B cell (primary cell): ENCODE data around the gene CFAP74. TPM values are rescaled to one million over a fixed set of nuclear protein-coding genes. Genes with fewer than 3 reads are reported as not detected.
A peak's percentile ranks its signal among the peaks of the same experiment; 100 is the strongest.

Experiments used
- ATAC-seq: fragments of 200-7000 bp; cut with Tn5 transposase; one replicate; pipeline ENCODE4 v1.10.0; 2021; ENCODE audit warnings: low read depth, mild to moderate bottlenecking, moderate number of reproducible peaks, moderate library complexity
- CTCF ChIA-PET: fragments of 350-600 bp; sonication (Branson Sonifier 250); formaldehyde crosslinking; loops from one replicate; lab custom pipeline; 2021; ENCODE audit warnings: antibody characterized with exemption, inconsistent platforms; lab: Charles Lee
- POLR2A ChIA-PET: fragments of 350-600 bp; sonication (Branson Sonifier 250); formaldehyde crosslinking; loops from one replicate; lab custom pipeline; 2021; ENCODE audit warnings: antibody characterized with exemption; lab: Charles Lee
- DNase-seq: peaks from one replicate; pipeline ENCODE4 v3.0.0; 2013
- H2AFZ ChIP-seq: 2 replicates; pipeline ENCODE4 v1.6.1; 2012; ENCODE audit warnings: mild to moderate bottlenecking, low read depth, low read length; ENCODE audit not compliant: insufficient read depth, poor library complexity, severe bottlenecking
- H3K27ac ChIP-seq, 2 donors: 1 replicate in 1 of 2; 2 replicates in 1 of 2; pipeline ENCODE4 v1.5.1; 2012 to 2013; ENCODE audit warnings: low read length in 2 of 2, mild to moderate bottlenecking in 2 of 2, moderate library complexity in 1 of 2
- H3K27me3 ChIP-seq, 4 experiments: fragments of 200-600 bp in 1 of 4; sonication (generic) in 1 of 4; replicated peaks in 1 of 4; 1 replicate in 2 of 4; 2 replicates in 2 of 4; pipeline versions ENCODE4 v1.6.1 to v1.7.0; 2013 to 2016; ENCODE audit warnings: low read length in 3 of 4, mild to moderate bottlenecking in 2 of 4, mixed read lengths in 1 of 4, moderate library complexity in 1 of 4; ENCODE audit not compliant: insufficient read depth in 4 of 4, control insufficient read depth in 3 of 4; ENCODE audit errors: control extremely low read depth in 1 of 4
- H3K36me3 ChIP-seq, 2 experiments: replicated peaks in 1 of 2; 1 replicate in 1 of 2; 2 replicates in 1 of 2; pipeline versions ENCODE4 v1.6.1 to v1.7.1; 2013; ENCODE audit warnings: low read length in 1 of 2; ENCODE audit not compliant: insufficient read depth in 2 of 2, control insufficient read depth in 1 of 2; ENCODE audit errors: control extremely low read depth in 1 of 2, extremely low read depth in 1 of 2
- H3K4me1 ChIP-seq, 2 donors: fragments of 200-600 bp in 1 of 2; sonication (generic) in 1 of 2; 1 replicate in 1 of 2; 2 replicates in 1 of 2; pipeline versions ENCODE4 v1.5.1 to v1.6.1; 2013 to 2017; ENCODE audit warnings: low read length in 2 of 2; ENCODE audit not compliant: control insufficient read depth in 2 of 2, insufficient read depth in 2 of 2
- H3K4me2 ChIP-seq: replicated peaks from 2 replicates; pipeline ENCODE3; 2012; ENCODE audit warnings: mild to moderate bottlenecking, low read depth, low read length; ENCODE audit not compliant: poor library complexity, severe bottlenecking
- H3K4me3 ChIP-seq, 5 experiments: fragments of 200-600 bp in 1 of 5; sonication (generic) in 1 of 5; 1 replicate in 3 of 5; 2 replicates in 2 of 5; pipeline versions ENCODE4 v1.5.1 to v1.7.0; 2011 to 2016; ENCODE audit warnings: low read length in 4 of 5, mild to moderate bottlenecking in 4 of 5, low read depth in 2 of 5, control low read depth in 1 of 5, moderate library complexity in 1 of 5; ENCODE audit not compliant: insufficient read depth in 1 of 5; ENCODE audit errors: control extremely low read depth in 1 of 5, extremely low read depth in 1 of 5
- H3K79me2 ChIP-seq: fragments of 200-600 bp; sonication (generic); one replicate; pipeline ENCODE4 v1.6.0; 2016; ENCODE audit warnings: low read length; ENCODE audit not compliant: control insufficient read depth, insufficient read depth
- H3K9ac ChIP-seq: fragments of 200-600 bp; sonication (generic); 2 replicates; pipeline ENCODE4 v1.6.1; 2017; ENCODE audit warnings: mild to moderate bottlenecking, low read length, moderate library complexity
- H3K9me3 ChIP-seq, 3 donors: one replicate each; pipeline versions ENCODE4 v1.6.1 to v1.7.1; 2013; ENCODE audit warnings: low read length in 2 of 3; ENCODE audit not compliant: control insufficient read depth in 2 of 3, insufficient read depth in 1 of 3; ENCODE audit errors: control extremely low read depth in 1 of 3
- H4K20me1 ChIP-seq: 2 replicates; pipeline ENCODE4 v1.6.0; 2012; ENCODE audit warnings: mild to moderate bottlenecking, low read length; ENCODE audit not compliant: insufficient read depth, control insufficient read depth, poor library complexity, severe bottlenecking
- H3K27ac Mint-ChIP-seq: one replicate; pipeline ENCODE4 v1.8.0; 2021; ENCODE audit warnings: mixed read lengths
- H3K27me3 Mint-ChIP-seq: one replicate; pipeline ENCODE4 v1.8.0; 2021; ENCODE audit warnings: mixed read lengths
- H3K4me1 Mint-ChIP-seq: one replicate; pipeline ENCODE4 v1.8.0; 2021; ENCODE audit warnings: mixed read lengths
- H3K4me3 Mint-ChIP-seq: one replicate; pipeline ENCODE4 v1.8.0; 2021; ENCODE audit warnings: mixed read lengths
- H3K9me3 Mint-ChIP-seq: one replicate; pipeline ENCODE4 v1.8.0; 2022; ENCODE audit warnings: mixed read lengths; ENCODE audit not compliant: insufficient read depth
- CTCF ChIP-seq: fragments of 200-600 bp; IDR thresholded peaks from one replicate; pipeline ENCODE4 v1.8.0; 2022; ENCODE audit warnings: antibody characterized with exemption, mild to moderate bottlenecking
- EZH2 ChIP-seq: IDR thresholded peaks from 2 replicates; pipeline ENCODE4 v1.6.1; 2012; ENCODE audit warnings: borderline replicate concordance, low read depth, mild to moderate bottlenecking, moderate library complexity, low read length; ENCODE audit not compliant: insufficient read depth, poor library complexity, severe bottlenecking
- WGBS: methylation state at CpG from one replicate; pipeline ENCODE4 v1.1.5; 2013; ENCODE audit warnings: missing lambda C conversion rate; ENCODE audit not compliant: insufficient coverage; 5-methylcytosine and 5-hydroxymethylcytosine counted together
- intact Hi-C: fragments of 100-400 bp; cut with micrococcal nuclease; formaldehyde crosslinking; loops from one replicate; pipeline ENCODE4 v1.10.0; 2022
- polyA plus RNA-seq: library from polyadenylated mRNA; depleted of rRNA; stranded (reverse); fragments of >200 nt; gene quantifications from 2 replicates; pipeline ENCODE4 v1.2.3, GENCODE V29; 2012
- total RNA-seq, 2 donors: library from RNA; stranded (reverse); fragments of 120-200 nt in 1 of 2; gene quantifications; 1 replicate in 1 of 2; 2 replicates in 1 of 2; pipeline versions ENCODE4 v1.2.3 to v1.2.4, GENCODE V29; 2013 to 2022

CFAP74 gene
- total and polyA plus RNA-seq, 2 donors (not counting 1 experiment from before 2014, with no cell fraction given), result not detected

GRCh38 chr1:2047749-2048729, 44.5 kb upstream of the CFAP74 start:
- H4K20me1 ChIP-seq, result peaks cover 11% of the 10 kb centered on the region
- H3K27me3 ChIP-seq, result peaks cover 0 to 39% (median 15%) of the 10 kb centered on the region in 4 experiments
- H3K27ac ChIP-seq, result no peak overlapping the region
- TF ChIP-seq EZH2, result no peak
- TF ChIP-seq CTCF, result no peak
- Mint-ChIP-seq H3K4me1 (peaks cover 38% of the 10 kb centered on the region), H3K9me3 (no peaks in the 10 kb centered on the region), H3K27me3 (peaks cover 14% of the 10 kb centered on the region), H3K4me3 (peak overlapping the region; percentile 81), H3K27ac (peak overlapping the region; percentile 68)
- CTCF ChIA-PET, result interaction anchor here (1.1 kb wide), 1 partner anchor 92 kb away, joined by 4 read pairs; no protein-coding TSS in a partner anchor
- H3K36me3 ChIP-seq, result no peaks in the 10 kb centered on the region
- no peak overlapping the region for H2AFZ ChIP-seq
- peaks cover 25% of the 10 kb centered on the region for H3K79me2 ChIP-seq
- POLR2A ChIA-PET, result no interaction called here
- WGBS, result 78% methylated on average over 23 of the region's 25 CpGs
- no peak overlapping the region for H3K4me3 ChIP-seq
- peaks cover 0 to 3% (median 0%) of the 10 kb centered on the region in 3 donors for H3K9me3 ChIP-seq
- ATAC-seq (no peak), DNase-seq (no peak)
- intact Hi-C loops, result no loop called here
- no peak overlapping the region for H3K4me2 ChIP-seq
- H3K9ac ChIP-seq, result no peak overlapping the region
- peaks cover 25 to 38% of the 10 kb centered on the region in 2 donors for H3K4me1 ChIP-seq
